SK-N-SH (cell line): Measurements from ENCODE around the gene BPNT1. TPM values are rescaled to one million over a fixed set of nuclear protein-coding genes. Genes with fewer than 3 reads are reported as not detected.

Experiments used
- CTCF ChIA-PET: fragments of 300-600, 350-600 bp; formaldehyde crosslinking; extraction: SDS; loops from one replicate; lab custom pipeline; 2021; lab: Yijun Ruan, JAX
- POLR2A ChIA-PET: fragments of 350-600 bp; sonication (Branson Sonifier 250); formaldehyde crosslinking; extraction: SDS; loops from one replicate; lab custom pipeline; 2020; ENCODE audit warnings: antibody characterized with exemption, inconsistent platforms; lab: Yijun Ruan, JAX
- DNase-seq: peaks from one replicate; pipeline ENCODE4 v3.0.0; 2012
- H2AFZ ChIP-seq: fragments of 200-600 bp; sonication (generic); 2 replicates; pipeline ENCODE4 v1.8.1; 2016; ENCODE audit warnings: antibody characterized with exemption, mild to moderate bottlenecking, low read depth
- H3F3A ChIP-seq: fragments of 200-600 bp; sonication (generic); replicated peaks from 2 replicates; pipeline ENCODE3; 2016; ENCODE audit warnings: antibody characterized with exemption, mild to moderate bottlenecking; ENCODE audit not compliant: insufficient read depth
- H3K27ac ChIP-seq, 2 experiments: fragments of 200-500 bp in 1 of 2; fragments of 200-600 bp in 1 of 2; sonication (Bioruptor generic) in 1 of 2; sonication (generic), shearing (Covaris generic) in 1 of 2; 2 replicates each; pipeline versions ENCODE4 v1.5.1 to v1.6.1; 2014 to 2016; ENCODE audit warnings: low read depth in 2 of 2, inconsistent platforms in 1 of 2, low read length in 1 of 2, mild to moderate bottlenecking in 1 of 2, mixed read lengths in 1 of 2
- H3K27me3 ChIP-seq: fragments of 200-600 bp; sonication (generic), shearing (Covaris generic); 2 replicates; pipeline ENCODE4 v1.6.1; 2016; ENCODE audit warnings: mixed run types; ENCODE audit not compliant: insufficient read depth
- H3K36me3 ChIP-seq, 2 experiments: fragments of 200-500 bp in 1 of 2; fragments of 200-600 bp in 1 of 2; sonication (Bioruptor generic) in 1 of 2; sonication (generic) in 1 of 2; replicated peaks in 1 of 2; 2 replicates each; pipeline versions ENCODE3 to v1.5.1; 2014 to 2016; ENCODE audit warnings: low read length in 1 of 2, mild to moderate bottlenecking in 1 of 2; ENCODE audit not compliant: insufficient read depth in 2 of 2, control insufficient read depth in 1 of 2
- H3K4me1 ChIP-seq, 2 experiments: fragments of 200-500 bp in 1 of 2; fragments of 200-600 bp in 1 of 2; sonication (Bioruptor generic) in 1 of 2; sonication (generic), shearing (Covaris generic) in 1 of 2; 2 replicates each; pipeline versions ENCODE4 v1.5.1 to v1.6.1; 2014 to 2016; ENCODE audit warnings: low read depth in 1 of 2, low read length in 1 of 2, mixed run types in 1 of 2; ENCODE audit not compliant: insufficient read depth in 2 of 2, control insufficient read depth in 1 of 2
- H3K4me2 ChIP-seq: fragments of 200-600 bp; sonication (generic), shearing (Covaris generic); 2 replicates; pipeline ENCODE4 v1.6.1; 2017; ENCODE audit warnings: mixed run types
- H3K4me3 ChIP-seq, 2 experiments: fragments of 200-500 bp in 1 of 2; fragments of 200-600 bp in 1 of 2; sonication (Bioruptor generic) in 1 of 2; sonication (generic), shearing (Covaris generic) in 1 of 2; 2 replicates each; pipeline versions ENCODE4 v1.5.1 to v1.8.1; 2014 to 2016; ENCODE audit warnings: low read depth in 2 of 2, inconsistent platforms in 1 of 2, low read length in 1 of 2, mild to moderate bottlenecking in 1 of 2, mixed read lengths in 1 of 2, moderate library complexity in 1 of 2
- H3K79me2 ChIP-seq: fragments of 200-600 bp; sonication (generic); 2 replicates; pipeline ENCODE4 v1.8.1; 2017; ENCODE audit warnings: mild to moderate bottlenecking; ENCODE audit not compliant: insufficient read depth
- H3K9ac ChIP-seq: fragments of 200-600 bp; sonication (generic); 2 replicates; pipeline ENCODE4 v1.6.1; 2017; ENCODE audit warnings: mixed run types
- H3K9me2 ChIP-seq: fragments of 200-600 bp; sonication (generic); 2 replicates; pipeline ENCODE4 v1.6.1; 2017; ENCODE audit warnings: mixed run types
- H3K9me3 ChIP-seq: fragments of 200-600 bp; sonication (generic); 2 replicates; pipeline ENCODE4 v1.6.1; 2017; ENCODE audit warnings: mixed run types, mild to moderate bottlenecking, moderate library complexity
- H4K20me1 ChIP-seq: fragments of 200-600 bp; sonication (generic); 2 replicates; pipeline ENCODE4 v1.6.1; 2017; ENCODE audit warnings: mild to moderate bottlenecking, mixed run types; ENCODE audit not compliant: insufficient read depth
- CTCF ChIP-seq: fragments of 200-600 bp; sonication (generic); IDR thresholded peaks from 2 replicates; pipeline ENCODE4 v1.6.1; 2017; ENCODE audit warnings: antibody characterized with exemption, mild to moderate bottlenecking, moderate library complexity
- EP300 ChIP-seq, 2 experiments: IDR thresholded peaks; 2 replicates each; pipeline versions ENCODE4 v1.4.0 to v1.6.1; 2012; ENCODE audit warnings: borderline replicate concordance in 1 of 2, low read depth in 1 of 2, low read length in 1 of 2
- FOSL2 ChIP-seq: IDR thresholded peaks from 2 replicates; pipeline ENCODE4 v1.4.0; 2012; ENCODE audit warnings: low read depth, mild to moderate bottlenecking, moderate library complexity, borderline replicate concordance
- FOXJ3 ChIP-seq: sonication (generic); formaldehyde crosslinking; IDR thresholded peaks from 2 replicates; pipeline ENCODE4 v1.5.1; 2020; ENCODE audit warnings: mild to moderate bottlenecking, missing genetic modification reagents
- MEF2A ChIP-seq: IDR thresholded peaks from 2 replicates; pipeline ENCODE4 v1.4.0; 2012; ENCODE audit warnings: low read depth, borderline replicate concordance
- MXI1 ChIP-seq: IDR thresholded peaks from 2 replicates; pipeline ENCODE4 v1.6.1; 2012; ENCODE audit warnings: mild to moderate bottlenecking, low read depth, low read length, improper control_type of control experiment
- NRF1 ChIP-seq: IDR thresholded peaks from 2 replicates; pipeline ENCODE4 v1.6.1; 2012; ENCODE audit warnings: low read depth, mild to moderate bottlenecking, low read length
- SMC3 ChIP-seq: IDR thresholded peaks from 2 replicates; pipeline ENCODE4 v1.6.1; 2012; ENCODE audit warnings: low read depth, low read length, improper control_type of control experiment
- USF1 ChIP-seq: IDR thresholded peaks from 2 replicates; pipeline ENCODE4 v1.4.0; 2012; ENCODE audit warnings: low read depth, borderline replicate concordance
- USF2 ChIP-seq: fragments of 150-350 bp; IDR thresholded peaks from 2 replicates; pipeline ENCODE4 v1.6.1; 2017; ENCODE audit warnings: antibody characterized with exemption, low read length, low read depth, borderline replicate concordance
- YY1 ChIP-seq: IDR thresholded peaks from 2 replicates; pipeline ENCODE4 v1.4.0; 2012; ENCODE audit warnings: low read depth, mild to moderate bottlenecking
- WGBS: methylation state at CpG from one replicate; pipeline ENCODE4 v1.1.6; 2017; ENCODE audit warnings: low lambda C conversion rate; 5-methylcytosine and 5-hydroxymethylcytosine counted together
- polyA plus RNA-seq, 3 experiments: library from polyadenylated mRNA; depleted of rRNA; stranded (reverse); fragments of >200 nt; gene quantifications; 2 replicates each; pipeline ENCODE4 v1.2.3, GENCODE V29; 2012

BPNT1 gene
- polyA plus RNA-seq, 1 of the 3 experiments (the other 2 are of a cell fraction): 44.6 TPM

GRCh38 chr1:220013497-220013896 is 76.1 kb downstream of the BPNT1 start:
- Histone ChIP-seq H3K79me2 (no peaks in the 10 kb centered on the region), H3K4me3 (no peak overlapping the region)
- TF ChIP-seq YY1 (no peak), MEF2A (0 out of 2 replicates have a peak, but pooled peaks have one; percentile 13)
- TF ChIP-seq, all 33 proteins: peak for 1
- Histone ChIP-seq H3K27ac (peak overlapping the region; percentile 12 to 20; a peak in 3 of 4 replicates), H3K9me3 (no peaks in the 10 kb centered on the region), H2AFZ (no peak overlapping the region), H3K4me1 (peaks cover 0 to 4% of the 10 kb centered on the region in 2 experiments; a peak in 2 of 4 replicates), H3F3A (no peaks in the 10 kb centered on the region), H3K9ac (no peak overlapping the region), H3K36me3 (peaks cover 60 to 61% of the 10 kb centered on the region in 2 experiments), H3K27me3 (no peaks in the 10 kb centered on the region), H3K4me2 (no peak overlapping the region), H4K20me1 (no peaks in the 10 kb centered on the region), H3K9me2 (no peaks in the 10 kb centered on the region)
- ChIA-PET CTCF (interaction anchor here (0.9 to 2.9 kb wide), 2 partner anchors 23 to 35 kb away, joined by 3 to 17 read pairs; no protein-coding TSS in a partner anchor), POLR2A (no interaction called here)
- WGBS: 86% methylated on average over 3 of the region's 3 CpGs
- no peak for DNase-seq

- no peak overlapping the region for H3K4me3 ChIP-seq
- H4K20me1 ChIP-seq: no peaks in the 10 kb centered on the region
- peaks cover 0 to 4% of the 10 kb centered on the region in 2 experiments; a peak in 2 of 4 replicates for H3K4me1 ChIP-seq
- H3K79me2 ChIP-seq: no peaks in the 10 kb centered on the region
- no peaks in the 10 kb centered on the region for H3K9me2 ChIP-seq
- no peaks in the 10 kb centered on the region for H3F3A ChIP-seq
- no peak for DNase-seq
- WGBS: 62% methylated on average over 3 of the region's 3 CpGs
- no peak overlapping the region for H3K9ac ChIP-seq
- POLR2A ChIA-PET: no interaction called here
- TF ChIP-seq CTCF (peak; percentile 31; the same call in 1 of the 2 replicates), NRF1 (no peak)
- peaks cover 51 to 57% of the 10 kb centered on the region in 2 experiments for H3K36me3 ChIP-seq
- H3K27ac ChIP-seq: 0 out of 4 replicates have a peak overlapping the region, but pooled peaks of 1 of the 2 experiments have one; percentile 5
- no peak overlapping the region for H2AFZ ChIP-seq
- no peaks in the 10 kb centered on the region for H3K9me3 ChIP-seq
- H3K4me2 ChIP-seq: no peak overlapping the region
- CTCF ChIA-PET: interaction anchor here (1.0 to 2.9 kb wide), 5 partner anchors 19 to 764 kb away, joined by 3 to 17 read pairs (median 5); no protein-coding TSS in a partner anchor
- no peaks in the 10 kb centered on the region for H3K27me3 ChIP-seq
Observed at GRCh38 chr1:220012259-220012658, 77.3 kb downstream of the BPNT1 start.

- no peak overlapping the region for H2AFZ ChIP-seq
- no peaks in the 10 kb centered on the region for H3K27me3 ChIP-seq
- CTCF ChIA-PET: interaction anchor here (0.7 to 2.9 kb wide), 6 partner anchors 20 to 765 kb away, joined by 3 to 17 read pairs (median 4); no protein-coding TSS in a partner anchor
- no peaks in the 10 kb centered on the region for H4K20me1 ChIP-seq
- H3K4me1 ChIP-seq: peaks cover 0 to 4% of the 10 kb centered on the region in 2 experiments; a peak in 2 of 4 replicates
- no peak overlapping the region for H3K4me3 ChIP-seq
- H3K79me2 ChIP-seq: no peaks in the 10 kb centered on the region
- TF ChIP-seq FOSL2 (no peak), MXI1 (no peak), USF1 (no peak), EP300 (IDR thresholded peaks at IDR 0.05; ENCODE audit: borderline replicate concordance in 1 of 2, low read depth in 1 of 2, low read length in 1 of 2) (no peak), SMC3 (no peak), USF2 (no peak), MEF2A (no peak), FOXJ3 (no peak)
- TF ChIP-seq, all 33 proteins: peak for 0
- Histone ChIP-seq H3K9me2 (no peaks in the 10 kb centered on the region), H3K9me3 (no peaks in the 10 kb centered on the region), H3K9ac (no peak overlapping the region), H3F3A (no peaks in the 10 kb centered on the region), H3K4me2 (no peak overlapping the region), H3K27ac (no peak overlapping the region), H3K36me3 (peaks cover 56 to 62% of the 10 kb centered on the region in 2 experiments)
- no peak for DNase-seq
- POLR2A ChIA-PET: no interaction called here
Observed at GRCh38 chr1:220011620-220012019, 78.0 kb downstream of the BPNT1 start.
